Sigmoid colon (tissue), 4 donors: ENCODE results near the gene UBAC1.

Source experiments
- POLR2A ChIP-seq, 2 donors: fragments of 450-650 bp; IDR thresholded peaks; one replicate each; pipeline ENCODE4 v1.6.1; 2016; ENCODE audit warnings: antibody characterized with exemption in 2 of 2, mild to moderate bottlenecking in 2 of 2, moderate library complexity in 2 of 2
- POLR2AphosphoS5 ChIP-seq, 4 donors: sonication (generic); formaldehyde crosslinking; IDR thresholded peaks; one replicate each; pipeline ENCODE4 v1.6.1; 2017; ENCODE audit warnings: antibody characterized with exemption in 4 of 4

- TF ChIP-seq POLR2A (IDR thresholded peaks at IDR 0.05) (no peak), POLR2AphosphoS5 (IDR thresholded peaks at IDR 0.05) (no peak)
Measured at GRCh38 chr9:135905380-135906258, 55.6 kb downstream of the UBAC1 start.
